Sigmoid colon (tissue), 7 donors: ENCODE measurements around the gene MICALL2. TPM values are rescaled to one million over a fixed set of nuclear protein-coding genes. Genes with fewer than 3 reads are reported as not detected.
A peak's percentile ranks its signal among the peaks of the same experiment; 100 is the strongest.

Source experiments
- DNase-seq: peaks from one replicate; pipeline ENCODE4 v3.0.0-alpha.2; 2019
- H3K27ac ChIP-seq, 4 donors: fragments of 200-600 bp; sonication (generic); one replicate each; pipeline ENCODE4 v1.5.1; 2016 to 2019; ENCODE audit warnings: mild to moderate bottlenecking in 1 of 4
- H3K27me3 ChIP-seq, 3 donors: fragments of 200-600 bp; sonication (generic); one replicate each; pipeline ENCODE4 v1.5.1; 2019; ENCODE audit warnings: mild to moderate bottlenecking in 1 of 3
- H3K36me3 ChIP-seq, 4 donors: fragments of 200-600 bp; sonication (generic); one replicate each; pipeline ENCODE4 v1.5.1; 2016 to 2019
- H3K4me1 ChIP-seq, 4 donors: fragments of 200-600 bp; sonication (generic); one replicate each; pipeline ENCODE4 v1.5.1; 2017 to 2019
- H3K4me3 ChIP-seq, 4 donors: fragments of 200-600 bp; sonication (generic); one replicate each; pipeline ENCODE4 v1.5.1; 2017 to 2019; ENCODE audit warnings: mild to moderate bottlenecking in 2 of 4, moderate library complexity in 1 of 4
- H3K9me3 ChIP-seq, 4 donors: fragments of 200-600 bp in 3 of 4; sonication (generic) in 3 of 4; one replicate each; pipeline versions ENCODE4 v1.5.1 to v1.6.1; 2013 to 2019
- CTCF ChIP-seq, 4 experiments: fragments of 450-650 bp in 3 of 4; fragments of 200-600 bp in 1 of 4; IDR thresholded peaks; one replicate each; pipeline ENCODE4 v1.5.1; 2016 to 2019; ENCODE audit warnings: antibody characterized with exemption in 4 of 4, mild to moderate bottlenecking in 3 of 4, moderate library complexity in 2 of 4
- EP300 ChIP-seq, 4 donors: sonication (generic); formaldehyde crosslinking; IDR thresholded peaks; one replicate each; pipeline ENCODE4 v1.6.1; 2017; ENCODE audit warnings: antibody characterized with exemption in 4 of 4
- POLR2A ChIP-seq, 2 donors: fragments of 450-650 bp; IDR thresholded peaks; one replicate each; pipeline ENCODE4 v1.6.1; 2016; ENCODE audit warnings: antibody characterized with exemption in 2 of 2, mild to moderate bottlenecking in 2 of 2, moderate library complexity in 2 of 2
- POLR2AphosphoS5 ChIP-seq, 4 donors: sonication (generic); formaldehyde crosslinking; IDR thresholded peaks; one replicate each; pipeline ENCODE4 v1.6.1; 2017; ENCODE audit warnings: antibody characterized with exemption in 4 of 4
- WGBS, 2 donors: extraction: QIAGEN DNeasy Blood & Tissue Kit; methylation state at CpG; one replicate each; pipeline ENCODE4 v1.1.7; 2013; 5-methylcytosine and 5-hydroxymethylcytosine counted together
- intact Hi-C: fragments of 100-400 bp; cut with DNase I; formaldehyde crosslinking; loops from one replicate; pipeline ENCODE4 v1.15.1; 2023
- polyA plus RNA-seq, 3 donors: library from polyadenylated mRNA; stranded (reverse); fragments of 200-250 nt; gene quantifications; one replicate each; pipeline ENCODE4 v1.2.3, GENCODE V29; 2013
- total RNA-seq, 4 donors: library from RNA; depleted of rRNA; stranded (reverse); fragments of >200 nt; gene quantifications; one replicate each; pipeline ENCODE4 v1.1.0, GENCODE V29; 2016
- donor health status: healthy with polysubstance abuse.
- donor health status: Bipolar disorder and iron deficiency.
- donor health status: healthy.

The MICALL2 gene
- total and polyA plus RNA-seq, 7 donors, result 8.4 to 86.2 (median 30.7) TPM

- WGBS, 2 donors, result 19 to 28% methylated on average over 24 of the region's 24 CpGs
- Histone ChIP-seq H3K4me1 (peaks cover 0 to 31% (median 27%) of the 10 kb centered on the region in 4 donors), H3K36me3 (peaks cover 25 to 45% (median 32%) of the 10 kb centered on the region in 4 donors), H3K27me3 (no peaks in the 10 kb centered on the region), H3K4me3 (peak overlapping the region; percentile 80 to 100 (median 96)), H3K9me3 (no peaks in the 10 kb centered on the region), H3K27ac (peak overlapping the region in 2 of 4 donors; percentile 72 to 76)
- intact Hi-C loops, result no loop called here
- no peak for TF ChIP-seq POLR2AphosphoS5 (IDR thresholded peaks at IDR 0.05)
- no peak for TF ChIP-seq POLR2A (IDR thresholded peaks at IDR 0.05)
- TF ChIP-seq CTCF (IDR thresholded peaks at IDR 0.05), result no peak
- TF ChIP-seq EP300 (IDR thresholded peaks at IDR 0.05), result no peak
- no peak for DNase-seq
Measured at GRCh38 chr7:1503390-1503789, 44.1 kb upstream of the MICALL2 start.

GRCh38 chr7:1502845-1503244 is 43.6 kb upstream of the MICALL2 start:
- no peak for DNase-seq
- peaks cover 0 to 31% (median 27%) of the 10 kb centered on the region in 4 donors for H3K4me1 ChIP-seq
- no peaks in the 10 kb centered on the region for H3K27me3 ChIP-seq
- H3K27ac ChIP-seq, result no peak overlapping the region
- intact Hi-C loops, result no loop called here
- 92 to 93% methylated on average over 20 of the region's 20 CpGs for WGBS, 2 donors
- peaks cover 29 to 50% (median 37%) of the 10 kb centered on the region in 4 donors for H3K36me3 ChIP-seq
- no peaks in the 10 kb centered on the region for H3K9me3 ChIP-seq
- TF ChIP-seq CTCF (IDR thresholded peaks at IDR 0.05) (no peak), POLR2A (IDR thresholded peaks at IDR 0.05) (no peak), EP300 (IDR thresholded peaks at IDR 0.05) (no peak), POLR2AphosphoS5 (IDR thresholded peaks at IDR 0.05) (no peak)
- H3K4me3 ChIP-seq, result peak overlapping the region; percentile 80 to 100 (median 96)

- Histone ChIP-seq H3K27ac (no peak overlapping the region), H3K36me3 (peaks cover 35 to 62% (median 45%) of the 10 kb centered on the region in 4 donors), H3K27me3 (no peaks in the 10 kb centered on the region), H3K9me3 (no peaks in the 10 kb centered on the region), H3K4me3 (no peak overlapping the region), H3K4me1 (peaks cover 0 to 31% (median 25%) of the 10 kb centered on the region in 4 donors)
- no peak for TF ChIP-seq EP300 (IDR thresholded peaks at IDR 0.05)
- TF ChIP-seq CTCF (IDR thresholded peaks at IDR 0.05), result no peak
- no peak for TF ChIP-seq POLR2A (IDR thresholded peaks at IDR 0.05)
- TF ChIP-seq POLR2AphosphoS5 (IDR thresholded peaks at IDR 0.05), result no peak
- DNase-seq, result no peak
- intact Hi-C loops, result no loop called here
- 91 to 93% methylated on average over 21 of the region's 21 CpGs for WGBS, 2 donors
Measured at GRCh38 chr7:1501487-1502270, 42.4 kb upstream of the MICALL2 start.

GRCh38 chr7:1500064-1500807 is 41.0 kb upstream of the MICALL2 start:
- intact Hi-C loops, result no loop called here
- no peak for TF ChIP-seq POLR2A (IDR thresholded peaks at IDR 0.05)
- no peak for TF ChIP-seq EP300 (IDR thresholded peaks at IDR 0.05)
- no peak for TF ChIP-seq CTCF (IDR thresholded peaks at IDR 0.05)
- TF ChIP-seq POLR2AphosphoS5 (IDR thresholded peaks at IDR 0.05), result no peak
- Histone ChIP-seq H3K9me3 (no peaks in the 10 kb centered on the region), H3K27ac (no peak overlapping the region), H3K36me3 (peaks cover 38 to 76% (median 55%) of the 10 kb centered on the region in 4 donors), H3K4me3 (no peak overlapping the region), H3K4me1 (peaks cover 0 to 31% (median 24%) of the 10 kb centered on the region in 4 donors), H3K27me3 (no peaks in the 10 kb centered on the region)
- WGBS, 2 donors, result 96 to 97% methylated on average over 34 of the region's 34 CpGs
- DNase-seq, result no peak
